Measurements from ENCODE around the gene LSM5. TPM values are rescaled to one million over a fixed set of nuclear protein-coding genes. Genes with fewer than 3 reads are reported as not detected.

The LSM5 gene
- total RNA-seq, 1 donor = 17.4 TPM

DNA sequence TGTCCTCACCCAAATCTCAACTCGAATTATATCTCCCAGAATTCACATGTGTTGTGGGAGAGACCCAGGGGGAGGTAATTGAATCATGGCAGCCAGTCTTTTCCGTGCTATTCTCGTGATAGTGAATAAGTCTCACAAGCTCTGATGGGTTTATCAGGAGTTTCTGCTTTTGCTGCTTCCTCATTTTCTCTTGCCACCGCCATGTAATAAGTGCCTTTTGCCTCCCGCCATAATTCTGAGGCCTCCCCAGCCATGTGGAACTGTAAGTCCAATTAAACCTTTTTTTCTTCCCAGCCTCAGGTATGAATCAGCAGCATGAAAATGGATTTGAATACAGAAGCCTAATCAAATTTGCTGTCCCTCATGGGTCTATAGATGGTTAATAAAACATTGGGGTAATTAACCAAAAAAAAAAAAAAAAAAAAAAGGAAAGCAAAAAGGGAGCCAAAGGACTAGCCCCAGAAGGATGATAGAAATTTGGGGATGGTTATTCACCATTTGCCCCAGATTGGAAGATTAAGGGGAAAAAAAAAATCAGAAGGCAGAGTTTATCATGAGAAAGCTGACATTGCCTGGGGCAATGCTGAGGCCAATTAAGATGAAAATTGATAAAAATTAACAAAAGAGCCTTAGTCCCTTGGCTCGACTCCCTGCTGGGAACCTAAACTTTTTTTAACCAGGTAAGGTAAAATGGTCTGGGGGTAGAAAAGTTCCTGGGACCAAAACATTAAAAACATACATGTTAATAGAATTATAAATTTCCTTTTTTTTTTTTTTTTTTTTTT, 32.8 kb upstream of the LSM5 start:
- H3K27me3 ChIP-seq (ENCODE audit: insufficient read depth, low read length) = no peaks in the 10 kb centered on the region
- no peak overlapping the region for H3K4me2 ChIP-seq (ENCODE audit: insufficient read depth, low read length)
- no peak overlapping the region for H2AFZ ChIP-seq (ENCODE audit: low read length)
- no peak overlapping the region for H3K4me3 ChIP-seq (ENCODE audit: insufficient read depth, low read length)
- H3K27ac ChIP-seq (ENCODE audit: low read depth, low read length) = no peak overlapping the region
- peaks cover 86% of the 10 kb centered on the region for H3K79me2 ChIP-seq (ENCODE audit: insufficient read depth, low read length)
- H4K20me1 ChIP-seq (ENCODE audit: insufficient read depth, low read length) = peaks cover 11% of the 10 kb centered on the region
- no peak for DNase-seq (ENCODE audit: insufficient read length, low spot score, missing footprints)
- peaks cover 1% of the 10 kb centered on the region for H3K36me3 ChIP-seq (ENCODE audit: insufficient read depth, low read length)
- H3K9me3 ChIP-seq (ENCODE audit: low read depth, low read length) = peaks cover 7% of the 10 kb centered on the region
- H3K4me1 ChIP-seq (ENCODE audit: insufficient read depth, low read length) = no peaks in the 10 kb centered on the region
- TF ChIP-seq, protein P1, sequence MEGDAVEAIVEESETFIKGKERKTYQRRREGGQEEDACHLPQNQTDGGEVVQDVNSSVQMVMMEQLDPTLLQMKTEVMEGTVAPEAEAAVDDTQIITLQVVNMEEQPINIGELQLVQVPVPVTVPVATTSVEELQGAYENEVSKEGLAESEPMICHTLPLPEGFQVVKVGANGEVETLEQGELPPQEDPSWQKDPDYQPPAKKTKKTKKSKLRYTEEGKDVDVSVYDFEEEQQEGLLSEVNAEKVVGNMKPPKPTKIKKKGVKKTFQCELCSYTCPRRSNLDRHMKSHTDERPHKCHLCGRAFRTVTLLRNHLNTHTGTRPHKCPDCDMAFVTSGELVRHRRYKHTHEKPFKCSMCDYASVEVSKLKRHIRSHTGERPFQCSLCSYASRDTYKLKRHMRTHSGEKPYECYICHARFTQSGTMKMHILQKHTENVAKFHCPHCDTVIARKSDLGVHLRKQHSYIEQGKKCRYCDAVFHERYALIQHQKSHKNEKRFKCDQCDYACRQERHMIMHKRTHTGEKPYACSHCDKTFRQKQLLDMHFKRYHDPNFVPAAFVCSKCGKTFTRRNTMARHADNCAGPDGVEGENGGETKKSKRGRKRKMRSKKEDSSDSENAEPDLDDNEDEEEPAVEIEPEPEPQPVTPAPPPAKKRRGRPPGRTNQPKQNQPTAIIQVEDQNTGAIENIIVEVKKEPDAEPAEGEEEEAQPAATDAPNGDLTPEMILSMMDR (IDR thresholded peaks at IDR 0.05; ENCODE audit: extremely low read depth, low read depth, low read length) = no peak

DNA sequence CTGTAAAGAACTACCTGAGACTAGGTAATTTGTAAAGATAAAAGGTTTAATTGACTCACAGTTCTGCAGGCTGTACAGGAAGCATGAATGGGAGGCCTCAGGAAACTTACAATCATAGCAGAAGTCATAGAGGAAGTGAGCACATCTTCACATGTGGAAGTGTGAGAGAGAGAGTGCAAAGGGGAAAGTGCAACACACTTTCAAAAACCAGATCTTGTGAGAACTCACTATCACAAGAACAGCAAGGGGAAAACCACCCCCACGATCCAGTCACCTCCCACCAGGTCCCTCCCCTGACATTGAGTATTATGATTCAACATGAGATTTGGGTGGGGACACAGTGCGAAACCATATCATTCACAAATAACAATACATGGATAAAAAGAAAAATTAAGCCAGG, 29.6 kb upstream of the LSM5 start:
- Histone ChIP-seq H3K4me2 (ENCODE audit: insufficient read depth, low read length) (no peak overlapping the region), H3K36me3 (ENCODE audit: insufficient read depth, low read length) (peaks cover 5% of the 10 kb centered on the region), H4K20me1 (ENCODE audit: insufficient read depth, low read length) (peaks cover 10% of the 10 kb centered on the region), H3K27ac (ENCODE audit: low read depth, low read length) (no peak overlapping the region), H3K4me3 (ENCODE audit: insufficient read depth, low read length) (no peak overlapping the region), H3K4me1 (ENCODE audit: insufficient read depth, low read length) (no peaks in the 10 kb centered on the region), H3K79me2 (ENCODE audit: insufficient read depth, low read length) (peaks cover 88% of the 10 kb centered on the region), H3K9me3 (ENCODE audit: low read depth, low read length) (peaks cover 7% of the 10 kb centered on the region), H2AFZ (ENCODE audit: low read length) (no peak overlapping the region), H3K27me3 (ENCODE audit: insufficient read depth, low read length) (no peaks in the 10 kb centered on the region)
- DNase-seq (ENCODE audit: insufficient read length, low spot score, missing footprints) = no peak
- TF ChIP-seq, protein P1 (IDR thresholded peaks at IDR 0.05; ENCODE audit: extremely low read depth, low read depth, low read length) = no peak

DNA sequence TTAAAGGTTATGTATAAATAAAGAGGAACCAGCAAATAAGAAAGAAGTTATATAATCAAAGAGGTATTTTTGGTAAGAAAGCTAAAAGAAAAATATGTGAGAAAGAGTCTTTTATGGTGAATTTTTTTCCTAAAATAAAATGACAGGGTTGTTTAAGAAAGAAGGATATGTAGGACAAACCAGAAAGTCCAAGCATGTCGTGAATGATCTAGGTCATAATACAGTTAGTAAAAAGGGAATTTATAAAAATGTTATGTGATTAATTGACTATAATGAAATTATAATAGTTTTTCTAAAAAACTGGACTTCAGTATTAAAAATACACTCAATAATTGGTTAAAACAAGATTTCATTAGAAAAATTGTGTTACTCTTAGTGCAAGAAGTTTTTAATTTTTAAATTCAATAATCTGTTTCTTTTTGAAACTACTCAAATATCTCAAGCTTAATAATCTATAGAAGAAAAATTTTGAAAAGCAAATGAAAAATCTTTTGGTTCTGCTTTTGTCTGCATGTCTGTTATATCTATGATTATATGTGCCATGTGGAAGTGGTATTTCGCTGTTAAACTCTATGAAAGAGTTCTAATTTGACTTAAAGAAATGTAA, 28.5 kb upstream of the LSM5 start:
- Histone ChIP-seq H3K36me3 (ENCODE audit: insufficient read depth, low read length) (peaks cover 5% of the 10 kb centered on the region), H3K4me1 (ENCODE audit: insufficient read depth, low read length) (no peaks in the 10 kb centered on the region), H2AFZ (ENCODE audit: low read length) (no peak overlapping the region), H4K20me1 (ENCODE audit: insufficient read depth, low read length) (peaks cover 10% of the 10 kb centered on the region), H3K4me3 (ENCODE audit: insufficient read depth, low read length) (no peak overlapping the region), H3K27ac (ENCODE audit: low read depth, low read length) (no peak overlapping the region), H3K9me3 (ENCODE audit: low read depth, low read length) (peaks cover 7% of the 10 kb centered on the region), H3K79me2 (ENCODE audit: insufficient read depth, low read length) (peaks cover 90% of the 10 kb centered on the region), H3K4me2 (ENCODE audit: insufficient read depth, low read length) (no peak overlapping the region), H3K27me3 (ENCODE audit: insufficient read depth, low read length) (no peaks in the 10 kb centered on the region)
- TF ChIP-seq, protein P1 (IDR thresholded peaks at IDR 0.05; ENCODE audit: extremely low read depth, low read depth, low read length) = no peak
- DNase-seq (ENCODE audit: insufficient read length, low spot score, missing footprints) = no peak

DNA sequence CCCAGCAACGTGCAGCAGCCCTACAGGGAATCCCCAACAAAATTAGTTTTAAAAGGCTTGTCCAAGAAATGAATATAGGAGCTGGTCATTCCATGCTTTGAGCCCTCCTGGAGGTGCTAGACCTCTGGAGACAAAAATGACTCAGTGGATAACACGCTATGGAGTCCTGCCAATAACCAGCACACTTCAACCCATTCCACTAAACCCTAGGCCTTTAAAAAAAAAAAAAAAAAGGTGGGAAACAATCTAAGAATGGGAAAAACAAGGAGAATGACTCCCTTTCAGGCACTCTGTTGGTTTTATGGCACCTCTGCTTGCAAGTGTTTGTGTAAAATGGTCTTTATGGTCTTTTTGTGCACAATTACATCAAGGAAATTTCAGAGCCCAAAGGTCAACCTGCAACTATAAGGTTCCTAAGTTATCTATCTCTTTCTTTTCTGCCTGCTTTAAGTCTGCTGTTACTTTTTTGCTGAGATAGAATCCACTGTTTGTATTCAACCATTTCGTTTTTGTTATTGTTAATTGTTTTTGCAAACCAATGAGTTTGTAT, 26.4 kb upstream of the LSM5 start:
- H3K4me1 ChIP-seq (ENCODE audit: insufficient read depth, low read length) = no peaks in the 10 kb centered on the region
- peaks cover 22% of the 10 kb centered on the region for H4K20me1 ChIP-seq (ENCODE audit: insufficient read depth, low read length)
- peaks cover 5% of the 10 kb centered on the region for H3K36me3 ChIP-seq (ENCODE audit: insufficient read depth, low read length)
- H3K9me3 ChIP-seq (ENCODE audit: low read depth, low read length) = peaks cover 7% of the 10 kb centered on the region
- peaks cover 94% of the 10 kb centered on the region for H3K79me2 ChIP-seq (ENCODE audit: insufficient read depth, low read length)
- peak overlapping the region; percentile 53 for H3K27ac ChIP-seq (ENCODE audit: low read depth, low read length)
- no peak overlapping the region for H3K4me3 ChIP-seq (ENCODE audit: insufficient read depth, low read length)
- H3K27me3 ChIP-seq (ENCODE audit: insufficient read depth, low read length) = no peaks in the 10 kb centered on the region
- H2AFZ ChIP-seq (ENCODE audit: low read length) = no peak overlapping the region
- H3K4me2 ChIP-seq (ENCODE audit: insufficient read depth, low read length) = no peak overlapping the region
- DNase-seq (ENCODE audit: insufficient read length, low spot score, missing footprints) = no peak
- TF ChIP-seq, protein P1 (IDR thresholded peaks at IDR 0.05; ENCODE audit: extremely low read depth, low read depth, low read length) = no peak

Data from osteoblast (primary cell).